GM18498 (cell line): ENCODE measurements around the gene SYNDIG1.

Experiments
- ATAC-seq: cut with Tn5 transposase; IDR thresholded peaks from one replicate; pipeline ENCODE4 v1.9.1; 2021; ENCODE audit warnings: mild to moderate bottlenecking, moderate library complexity; ENCODE audit not compliant: unreplicated experiment

SYNDIG1 gene

DNA sequence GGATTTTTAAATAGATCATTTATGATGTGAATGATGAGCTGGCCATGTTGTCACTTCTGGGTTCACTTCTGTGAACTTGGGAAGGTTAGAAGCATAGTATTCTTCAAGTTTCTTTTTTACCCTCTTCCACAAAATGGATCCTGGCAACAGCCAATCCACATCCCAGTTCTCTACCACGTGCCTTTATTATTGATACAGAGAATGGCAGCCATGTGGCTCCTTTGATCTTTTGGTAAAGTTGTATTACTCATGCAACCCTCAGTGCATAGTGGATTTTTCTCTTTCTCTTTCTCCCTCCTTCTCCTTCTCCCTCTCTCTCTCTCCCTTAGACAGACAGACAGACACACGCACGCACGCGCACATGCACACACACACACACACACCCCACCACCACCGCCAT is 50.0 kb downstream of the SYNDIG1 start:
- ATAC-seq: no peak

DNA sequence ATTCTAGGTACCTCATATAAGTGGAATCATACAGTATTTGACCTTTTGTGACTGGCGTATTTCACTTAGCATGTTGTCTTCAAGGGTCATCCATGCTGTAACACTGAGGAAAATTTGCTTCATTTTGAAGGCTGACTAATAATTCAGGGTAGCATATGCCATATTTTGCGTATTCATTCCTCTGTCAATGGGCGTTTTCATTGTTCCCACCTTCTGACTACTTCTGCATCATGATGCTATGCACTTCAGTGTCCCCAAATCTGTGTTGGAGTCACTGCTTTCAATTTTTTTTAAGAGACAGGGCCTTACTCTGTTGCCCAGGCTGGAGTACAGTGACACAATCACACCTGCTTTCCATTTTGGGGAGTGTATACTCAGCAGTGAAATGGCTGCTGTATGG is 51.6 kb downstream of the SYNDIG1 start:
- ATAC-seq: no peak

DNA sequence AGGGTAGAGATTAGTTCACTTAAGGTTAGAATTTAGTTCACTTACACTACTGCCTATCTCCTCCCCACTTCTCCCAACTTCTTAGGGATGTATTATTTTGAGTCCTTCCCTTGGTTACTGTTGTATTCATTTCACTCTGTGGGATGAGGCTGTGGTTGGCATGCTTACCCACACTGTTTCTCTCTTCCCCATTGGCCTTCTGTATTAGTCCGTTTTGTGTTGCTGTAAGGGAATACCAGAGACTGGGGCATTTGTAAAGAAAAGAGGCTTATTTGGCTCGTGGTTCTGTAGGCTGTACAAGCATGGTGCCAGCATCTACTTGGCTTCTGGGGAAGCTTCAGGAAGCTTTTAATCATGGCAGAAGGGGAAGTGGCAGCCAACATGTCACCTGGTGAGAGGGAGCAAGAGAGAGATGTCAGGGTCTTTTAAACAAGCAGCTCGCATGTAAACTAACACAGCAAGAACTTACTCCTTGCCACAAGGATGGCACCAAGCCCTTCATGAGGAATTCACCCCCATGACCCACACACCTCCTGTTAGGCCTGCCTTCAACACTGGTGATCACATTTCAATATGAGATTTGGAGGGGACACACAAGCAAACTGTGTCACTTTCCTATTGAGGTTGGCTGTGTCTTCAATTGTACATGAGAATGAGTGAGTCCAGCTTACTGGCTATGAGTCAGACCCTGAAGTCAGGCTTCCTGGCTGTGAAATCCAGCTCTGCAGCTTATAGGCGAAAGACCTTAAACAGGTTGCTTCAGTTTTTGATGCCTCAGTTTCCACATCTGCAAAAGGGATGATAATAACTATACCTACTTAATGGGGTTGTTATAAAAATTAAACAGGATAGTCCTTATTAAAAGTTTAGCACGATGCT is 53.3 kb downstream of the SYNDIG1 start:
- no peak for ATAC-seq

DNA sequence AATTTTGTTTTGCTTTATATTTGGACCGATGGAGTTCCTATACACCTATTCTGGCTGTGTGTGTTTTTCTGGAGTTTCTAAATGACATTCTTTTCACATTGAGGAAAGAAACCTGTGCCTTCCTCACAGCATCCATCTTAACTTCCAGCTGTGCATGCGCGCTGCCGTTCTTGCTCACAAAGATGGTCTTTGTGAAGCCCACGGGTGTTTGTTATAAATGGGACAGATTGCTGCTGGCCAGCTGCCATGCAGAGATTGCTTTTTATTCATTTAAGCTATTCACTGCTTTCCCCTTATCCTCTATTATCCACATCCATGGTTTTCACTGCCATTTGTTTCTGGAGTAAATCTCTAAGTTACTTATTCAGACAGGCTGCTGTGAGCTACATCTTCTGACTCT is 54.2 kb downstream of the SYNDIG1 start:
- no peak for ATAC-seq

DNA sequence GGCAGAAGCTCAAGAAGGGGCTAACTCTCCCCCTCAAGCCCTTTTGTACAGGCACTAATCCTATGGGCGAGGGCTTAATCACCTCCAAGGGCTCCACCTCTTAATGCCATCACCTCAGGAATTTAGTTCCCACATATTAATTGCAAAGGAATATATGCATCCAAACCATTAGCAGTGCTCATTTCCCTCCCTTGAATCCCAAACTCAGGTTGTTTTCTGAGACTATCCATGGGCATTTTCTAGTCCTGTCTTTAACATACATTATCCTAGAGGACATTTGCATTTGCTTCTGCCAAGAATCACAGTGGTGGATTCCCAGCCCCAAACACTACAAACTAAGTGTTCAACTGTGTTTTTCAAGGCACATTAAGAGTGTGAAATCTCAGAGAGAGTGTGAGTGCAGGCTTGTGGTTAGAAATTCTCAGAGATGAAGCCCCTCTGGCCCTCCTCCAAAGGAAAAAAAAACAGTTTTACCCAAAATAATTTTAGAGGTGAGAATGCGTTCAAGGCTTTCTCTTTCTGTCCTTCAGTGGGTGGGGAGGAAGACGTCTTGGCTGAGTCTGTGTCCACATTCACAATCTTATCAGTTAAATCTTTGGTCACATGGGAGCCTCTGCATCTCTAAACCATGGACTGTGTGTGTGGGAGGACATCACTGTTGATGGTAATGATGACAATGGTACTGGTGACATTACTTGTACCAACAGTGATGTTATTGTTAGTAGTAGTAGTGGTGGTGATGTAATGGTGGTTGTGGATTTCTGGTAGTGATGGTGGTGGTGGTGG is 59.3 kb downstream of the SYNDIG1 start:
- no peak for ATAC-seq

DNA sequence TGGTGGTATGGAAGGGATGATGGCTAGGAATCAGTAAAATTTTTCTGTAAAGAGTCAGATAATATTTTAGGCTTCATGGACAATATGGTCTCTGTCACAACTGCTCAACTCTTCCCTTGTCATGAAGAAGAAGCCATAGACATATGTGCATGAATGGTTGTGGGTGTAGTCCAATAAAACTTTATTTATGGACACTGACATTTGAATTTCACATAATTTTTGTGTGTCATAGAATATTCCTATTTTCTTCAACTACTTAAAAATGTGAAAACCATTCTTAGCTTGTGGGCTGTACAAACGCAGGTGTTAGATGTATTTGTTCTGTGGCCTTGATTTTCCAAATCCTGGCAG is 59.9 kb downstream of the SYNDIG1 start:
- no peak for ATAC-seq

DNA sequence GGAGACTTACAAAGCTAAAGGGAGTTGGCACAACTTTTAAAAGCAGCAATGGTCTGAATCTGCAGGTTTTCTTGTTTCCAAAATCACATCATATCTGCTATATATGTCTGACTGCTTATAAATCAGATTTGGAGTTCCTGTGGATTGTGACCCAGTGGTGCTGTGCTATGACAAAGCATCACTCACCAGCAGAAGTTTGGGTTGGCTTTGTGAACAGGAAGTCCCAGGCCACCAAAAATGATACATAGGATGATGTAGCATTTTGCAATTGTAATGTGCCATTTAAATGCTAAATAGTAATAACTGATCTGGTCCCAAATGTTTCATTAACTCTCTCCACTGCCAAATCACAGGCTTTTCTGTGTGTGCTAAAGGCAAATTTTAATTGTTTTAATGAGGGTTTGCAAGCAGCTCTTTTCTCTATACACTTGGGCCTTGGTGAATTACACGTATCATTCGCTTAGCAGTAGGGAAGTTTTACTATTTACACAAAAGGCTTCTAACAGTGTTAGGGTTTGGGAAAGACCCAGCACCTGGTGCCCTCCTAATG is 60.8 kb downstream of the SYNDIG1 start:
- ATAC-seq: no peak

DNA sequence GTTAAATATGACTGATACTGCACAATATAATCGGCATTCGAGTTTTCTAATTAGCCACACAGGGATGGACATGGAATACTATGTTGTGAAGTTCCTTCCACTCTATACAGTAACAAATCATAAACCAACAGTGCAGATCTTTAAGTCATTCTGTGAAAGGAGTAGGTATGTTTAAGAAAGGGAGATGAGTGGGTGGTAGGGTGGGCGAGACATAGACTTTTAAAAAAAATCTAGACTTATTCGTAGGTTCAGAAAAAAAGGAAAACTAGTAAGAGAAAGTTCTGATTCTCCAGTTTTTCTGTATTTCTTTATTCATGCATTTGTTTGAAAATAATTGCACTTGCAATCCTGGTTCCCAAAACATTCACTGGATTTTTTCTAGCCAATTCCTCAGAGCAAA is 61.8 kb downstream of the SYNDIG1 start:
- ATAC-seq: no peak

DNA sequence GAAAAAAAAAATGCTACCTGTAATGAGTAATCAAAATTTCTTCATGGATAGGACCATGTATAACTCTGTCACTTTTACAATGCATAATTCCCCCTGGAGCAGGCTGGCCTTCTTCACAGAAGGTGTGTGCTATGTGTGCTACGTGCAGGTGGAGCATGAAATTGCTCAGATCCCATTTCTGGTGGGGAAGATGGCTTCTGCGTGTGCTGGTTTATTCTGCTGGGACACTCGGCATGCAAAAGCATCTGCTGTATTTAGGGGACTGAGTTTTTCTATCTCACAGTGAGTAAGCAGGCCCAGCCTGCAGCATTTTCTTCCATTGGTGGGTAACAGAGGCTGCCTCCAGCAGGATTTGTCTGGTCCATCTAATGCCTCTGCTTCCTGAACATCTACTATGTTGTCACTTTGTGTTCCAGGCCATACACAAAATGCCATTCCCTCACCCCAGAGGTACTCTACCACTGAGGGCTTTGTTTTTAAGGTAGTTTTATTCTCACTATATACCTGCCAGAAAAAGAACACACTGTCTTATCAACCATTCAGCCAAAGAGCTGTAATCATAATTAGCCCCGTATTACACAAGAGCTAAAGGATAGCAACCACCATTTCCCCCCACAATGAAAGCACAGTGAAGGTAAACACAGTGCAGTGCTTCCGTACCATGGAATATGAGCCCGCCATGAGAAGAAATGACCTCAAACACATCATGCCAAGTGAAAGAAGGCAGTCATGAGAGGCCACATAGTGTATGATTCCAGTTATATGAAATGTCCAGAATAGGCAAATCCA is 62.4 kb downstream of the SYNDIG1 start:
- ATAC-seq: no peak

DNA sequence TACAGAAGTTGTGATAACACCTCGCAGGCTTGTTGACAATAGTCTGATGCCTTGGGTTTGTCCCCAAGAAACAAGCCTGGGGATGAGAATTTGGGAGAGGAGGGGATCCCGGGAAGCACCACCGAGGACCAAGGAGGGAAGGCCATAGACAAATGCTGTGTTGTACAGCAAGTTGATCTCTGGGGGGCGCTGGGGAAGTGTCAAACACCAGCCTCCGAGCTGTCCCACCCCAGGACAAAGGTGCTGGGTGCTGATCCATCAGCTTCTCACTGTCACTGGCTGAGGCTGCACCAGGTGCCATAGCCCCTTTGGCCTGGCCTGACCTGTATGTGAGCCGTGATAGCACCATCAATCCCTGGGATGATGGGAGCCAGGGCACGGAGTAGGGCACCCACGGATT is 64.0 kb downstream of the SYNDIG1 start:
- no peak for ATAC-seq

DNA sequence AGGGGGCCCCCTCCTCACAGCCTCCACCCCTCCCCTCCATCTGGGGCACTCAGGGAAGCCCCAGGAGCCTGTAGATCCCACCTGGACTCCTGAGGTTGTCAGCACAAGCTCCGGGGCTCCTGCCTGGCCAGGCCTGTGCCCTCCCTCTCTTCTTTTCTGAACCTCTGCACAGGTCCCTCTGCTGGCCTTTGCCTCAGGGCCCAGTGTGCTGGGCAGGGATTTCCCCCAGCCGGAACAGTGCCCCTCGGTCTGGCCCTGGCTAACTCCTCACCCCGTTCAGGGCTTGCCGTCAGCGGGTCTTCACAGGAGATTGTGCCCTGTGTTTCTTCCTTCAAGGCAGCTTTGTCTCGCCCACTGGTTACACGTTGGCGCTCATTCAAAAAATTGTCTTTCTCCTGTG is 64.9 kb downstream of the SYNDIG1 start:
- ATAC-seq: no peak

DNA sequence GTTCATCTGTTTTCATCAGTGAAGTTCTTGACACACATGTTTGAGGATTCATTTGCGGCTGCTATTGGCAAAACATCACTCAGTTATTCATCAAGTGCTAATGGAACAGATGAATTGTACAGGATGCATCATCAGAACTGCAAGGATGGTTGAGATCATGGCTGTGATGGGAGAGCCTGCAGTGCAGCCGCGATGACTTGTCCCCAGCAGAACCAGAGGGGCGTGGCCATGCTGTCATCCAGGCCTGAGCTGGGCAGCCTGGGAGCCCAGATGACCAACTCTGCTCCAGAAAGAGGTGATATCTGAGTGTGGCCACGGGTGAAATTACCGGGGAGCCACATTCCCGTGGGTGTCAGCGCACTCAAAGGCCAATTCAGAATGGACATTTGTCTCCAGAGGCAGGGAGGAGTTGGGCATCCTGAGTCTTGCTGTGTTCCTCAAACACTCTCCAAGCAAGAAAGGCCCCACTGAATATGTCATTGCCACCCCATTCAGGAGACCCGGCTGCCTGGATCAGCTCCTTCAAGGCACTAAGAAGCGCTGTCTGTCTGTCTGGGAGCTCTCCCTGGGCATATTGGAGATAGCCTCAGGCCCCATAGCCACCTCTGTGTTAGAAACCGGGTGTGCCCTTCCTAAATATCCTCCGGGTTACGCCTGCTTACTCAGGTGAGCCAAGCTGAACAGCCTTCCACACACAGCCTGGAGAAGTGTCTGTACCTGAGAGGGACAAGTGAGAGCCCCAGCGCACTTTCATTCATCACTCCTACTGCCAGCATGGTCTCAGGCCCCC is 66.7 kb downstream of the SYNDIG1 start:
- ATAC-seq: no peak

DNA sequence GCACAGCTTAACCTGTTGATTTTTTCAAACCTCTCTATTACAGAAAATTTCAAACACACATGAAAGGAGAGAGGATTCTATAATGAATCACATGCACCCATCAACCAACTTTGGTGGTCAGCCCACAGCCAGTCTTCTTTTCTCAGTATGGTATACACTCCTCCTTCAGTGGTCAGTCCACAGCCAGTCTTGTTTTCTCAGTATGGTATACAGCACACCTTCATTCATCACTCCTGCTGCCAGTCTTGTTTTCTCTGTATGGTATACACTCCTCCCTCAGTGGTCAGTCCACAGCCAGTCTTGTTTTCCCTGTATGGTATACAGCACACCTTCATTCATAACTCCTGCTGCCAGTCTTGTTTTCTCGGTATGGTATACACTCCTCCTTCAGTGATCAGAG is 67.8 kb downstream of the SYNDIG1 start:
- ATAC-seq: no peak

DNA sequence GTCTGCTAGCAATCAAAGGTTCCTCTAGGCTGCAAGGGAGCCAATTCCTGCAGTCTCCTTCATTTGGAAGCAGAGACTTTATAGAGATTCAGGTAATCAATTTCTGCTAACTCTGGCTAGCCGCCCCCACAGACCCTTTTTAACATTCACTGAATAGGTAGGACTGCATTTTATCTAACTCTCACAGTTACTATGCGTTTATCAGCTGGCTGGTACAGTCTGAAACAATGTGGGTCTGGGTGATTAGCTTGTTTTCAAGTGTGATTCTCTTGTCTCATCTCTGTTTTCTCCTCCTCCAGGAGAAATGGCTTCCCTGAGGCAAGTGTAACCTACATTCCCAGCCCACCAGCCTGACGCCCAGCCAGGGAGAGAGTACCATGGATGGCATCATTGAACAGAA is 73.3 kb downstream of the SYNDIG1 start:
- ATAC-seq: no peak

DNA sequence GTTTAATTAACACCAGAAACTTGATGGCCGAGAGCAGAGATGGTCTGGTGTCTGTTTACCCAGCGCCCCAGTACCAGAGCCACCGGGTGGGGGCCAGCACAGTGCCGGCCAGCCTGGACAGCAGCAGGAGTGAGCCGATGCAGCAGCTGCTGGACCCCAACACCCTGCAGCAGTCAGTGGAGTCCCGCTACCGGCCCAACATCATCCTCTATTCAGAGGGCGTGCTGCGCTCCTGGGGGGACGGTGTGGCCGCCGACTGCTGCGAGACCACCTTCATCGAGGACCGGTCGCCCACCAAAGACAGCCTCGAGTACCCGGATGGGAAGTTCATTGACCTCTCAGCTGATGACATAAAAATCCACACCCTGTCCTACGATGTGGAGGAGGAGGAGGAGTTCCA is 73.7 kb downstream of the SYNDIG1 start:
- ATAC-seq: no peak

DNA sequence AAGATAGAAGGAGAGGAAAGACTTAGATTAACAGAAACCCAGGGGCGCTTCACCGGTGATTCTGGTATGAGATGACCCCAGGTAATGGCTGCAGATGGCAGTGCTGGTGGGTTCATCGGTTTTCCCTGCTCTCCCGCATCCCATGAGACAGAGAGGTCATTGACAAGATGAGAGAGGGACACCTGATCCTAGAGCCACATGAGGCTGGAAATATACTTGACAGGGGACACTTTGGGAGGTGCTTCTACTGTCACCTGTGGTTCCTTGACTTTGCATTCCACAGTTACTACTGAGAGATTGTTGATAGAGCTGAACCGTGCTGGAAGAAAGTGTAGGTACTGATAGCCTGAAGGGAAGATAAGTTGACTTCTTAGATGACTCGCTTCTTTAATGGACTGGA is 74.3 kb downstream of the SYNDIG1 start:
- no peak for ATAC-seq

DNA sequence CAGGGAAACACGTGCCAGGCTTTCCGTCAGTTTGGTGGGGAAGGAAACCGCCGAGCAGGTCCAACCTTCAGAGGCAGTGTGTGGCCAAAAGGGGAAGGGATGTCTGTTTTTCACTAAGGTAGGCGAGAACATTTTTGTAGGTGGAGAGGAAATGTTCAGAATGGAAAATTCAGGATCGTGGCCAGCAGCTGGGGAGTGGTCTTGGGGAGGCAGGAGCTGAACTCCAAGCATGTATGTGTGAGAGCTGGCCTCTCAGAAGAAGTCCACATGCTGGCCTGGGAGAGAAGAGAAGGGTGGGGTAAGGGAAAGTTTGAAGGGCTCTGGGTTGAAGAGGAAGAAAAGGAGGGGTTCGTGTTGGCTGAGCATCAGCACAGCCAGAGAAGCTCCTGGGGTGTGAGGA is 74.9 kb downstream of the SYNDIG1 start:
- ATAC-seq: no peak

DNA sequence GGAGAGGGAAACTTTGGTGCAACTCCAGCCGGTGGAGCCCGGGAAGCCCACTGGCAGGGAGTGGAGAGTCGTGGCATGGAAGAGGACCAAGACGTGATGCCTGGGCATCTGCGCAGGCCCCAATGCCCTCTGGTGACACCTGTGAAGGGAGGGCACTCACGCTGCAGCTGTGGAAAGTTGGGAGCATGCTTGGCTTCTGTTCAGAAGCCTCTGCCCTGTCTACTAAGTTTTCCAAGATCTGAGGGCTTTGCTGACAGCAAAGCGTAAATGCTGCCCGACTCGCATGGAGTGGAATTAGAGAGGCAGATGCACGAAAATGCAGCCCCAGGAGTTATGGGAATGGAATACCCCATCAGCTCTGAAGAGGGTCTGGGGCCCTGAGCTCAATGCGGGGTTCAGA is 75.7 kb downstream of the SYNDIG1 start:
- no peak for ATAC-seq

DNA sequence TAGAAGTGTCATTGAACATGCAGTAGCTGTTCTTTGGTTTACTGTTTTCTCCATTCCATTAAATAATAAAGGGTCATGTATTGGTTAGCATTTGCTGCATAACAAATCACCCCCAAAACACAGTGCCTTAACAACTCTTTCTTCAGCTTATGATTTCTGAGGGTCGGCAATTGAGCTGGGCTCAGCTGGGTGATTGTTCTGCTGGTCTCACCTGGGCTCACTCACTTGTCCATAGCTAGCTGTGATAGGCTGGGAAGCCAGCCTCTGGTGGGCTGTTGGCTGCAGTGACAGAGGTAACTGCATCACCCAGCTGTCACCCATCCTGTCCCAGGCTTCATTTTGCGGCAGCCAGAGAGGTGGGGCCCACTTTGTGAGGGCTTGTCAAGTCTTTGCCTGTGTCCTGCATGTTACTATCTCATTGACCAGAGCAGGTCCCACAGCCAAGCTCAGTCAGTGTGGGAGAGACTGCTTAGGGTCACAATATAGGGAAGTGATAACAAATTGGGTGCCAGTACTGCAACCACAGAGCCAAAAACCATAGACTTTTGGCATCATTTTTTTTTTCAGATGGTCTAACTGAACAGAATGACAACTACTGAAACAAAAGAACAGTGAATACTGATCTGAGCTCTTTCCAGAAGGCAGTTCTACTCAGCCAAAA is 76.9 kb downstream of the SYNDIG1 start:
- ATAC-seq: no peak

DNA sequence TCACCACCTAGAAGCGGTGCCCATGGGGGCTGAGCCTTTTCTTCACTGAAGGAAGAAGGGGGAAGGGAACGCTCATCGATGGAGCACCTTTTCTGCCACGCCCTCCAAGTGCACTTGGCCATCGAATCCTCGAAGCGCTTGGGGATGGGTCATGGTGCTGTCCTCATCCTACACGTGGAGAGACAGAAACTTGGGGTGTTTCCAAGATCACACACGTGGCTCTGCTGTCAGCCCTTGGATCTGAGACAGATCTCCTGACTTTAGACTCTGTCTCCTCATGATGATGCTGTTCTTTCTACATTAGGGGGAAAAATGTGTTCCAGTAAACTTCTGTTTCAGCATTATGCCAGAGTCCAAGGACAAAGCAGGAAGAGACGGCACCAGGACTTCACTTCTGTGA is 78.5 kb downstream of the SYNDIG1 start:
- ATAC-seq: no peak
